Mesendoderm (in vitro differentiated cells): ENCODE results near the gene CAPG.
A peak's percentile ranks its signal among the peaks of the same experiment; 100 is the strongest.
"Not testable (repeated sequence)": the region's sequence is repeated elsewhere in the genome, so short reads cannot be mapped to it uniquely, and the experiment has no call there.

Source experiments
- DNase-seq: peaks from one replicate; pipeline ENCODE4 v3.0.0; 2013
- H2AK5ac ChIP-seq: 2 replicates; pipeline ENCODE4 v1.6.1; 2013; ENCODE audit warnings: low read length, inconsistent platforms
- H2BK120ac ChIP-seq: 2 replicates; pipeline ENCODE4 v1.6.1; 2013; ENCODE audit warnings: low read depth, mild to moderate bottlenecking, low read length, moderate library complexity, mixed read lengths
- H2BK15ac ChIP-seq: replicated peaks from 2 replicates; pipeline ENCODE4 v1.6.1; 2013; ENCODE audit warnings: low read depth, mild to moderate bottlenecking, moderate library complexity
- H2BK5ac ChIP-seq: 2 replicates; pipeline ENCODE4 v1.6.1; 2013; ENCODE audit warnings: low read length, inconsistent platforms
- H3K18ac ChIP-seq: 2 replicates; pipeline ENCODE4 v1.6.1; 2013; ENCODE audit warnings: mild to moderate bottlenecking, low read length, mixed read lengths
- H3K23ac ChIP-seq: one replicate; pipeline ENCODE4 v1.6.1; 2013; ENCODE audit warnings: low read length
- H3K27ac ChIP-seq: 2 replicates; pipeline ENCODE4 v1.5.1; 2013; ENCODE audit warnings: low read depth, mild to moderate bottlenecking, inconsistent platforms, low read length, moderate library complexity
- H3K27me3 ChIP-seq: 2 replicates; pipeline ENCODE4 v1.6.1; 2013; ENCODE audit warnings: low read length, control low read depth, mild to moderate bottlenecking, inconsistent platforms; ENCODE audit not compliant: insufficient read depth, poor library complexity
- H3K36me3 ChIP-seq: 2 replicates; pipeline ENCODE4 v1.6.1; 2013; ENCODE audit warnings: low read length, inconsistent platforms; ENCODE audit not compliant: control insufficient read depth, insufficient read depth
- H3K4ac ChIP-seq: one replicate; pipeline ENCODE4 v1.6.1; 2013; ENCODE audit warnings: low read depth, mild to moderate bottlenecking, low read length, moderate library complexity
- H3K4me1 ChIP-seq: 2 replicates; pipeline ENCODE4 v1.6.1; 2013; ENCODE audit warnings: low read depth, low read length, inconsistent platforms; ENCODE audit not compliant: control insufficient read depth
- H3K4me2 ChIP-seq: 2 replicates; pipeline ENCODE4 v1.6.1; 2013; ENCODE audit warnings: low read length
- H3K4me3 ChIP-seq: 2 replicates; pipeline ENCODE4 v1.5.1; 2013; ENCODE audit warnings: mild to moderate bottlenecking, low read length
- H3K56ac ChIP-seq: one replicate; pipeline ENCODE4 v1.6.1; 2013; ENCODE audit warnings: low read length
- H3K79me1 ChIP-seq: 2 replicates; pipeline ENCODE4 v1.6.1; 2013; ENCODE audit warnings: low read length, inconsistent platforms
- H3K79me2 ChIP-seq: 2 replicates; pipeline ENCODE4 v1.6.1; 2013; ENCODE audit warnings: mild to moderate bottlenecking, low read length; ENCODE audit not compliant: control insufficient read depth, insufficient read depth
- H3K9ac ChIP-seq: 2 replicates; pipeline ENCODE4 v1.6.1; 2013; ENCODE audit warnings: low read length, inconsistent platforms
- H4K5ac ChIP-seq: one replicate; pipeline ENCODE4 v1.6.1; 2013; ENCODE audit warnings: low read length
- H4K8ac ChIP-seq: one replicate; pipeline ENCODE4 v1.6.1; 2013; ENCODE audit warnings: low read depth, mild to moderate bottlenecking, control low read depth, low read length, moderate library complexity
- WGBS: extraction: QIAGEN DNeasy Blood & Tissue Kit; methylation state at CpG from one replicate; pipeline ENCODE4 v1.1.7; 2013; ENCODE audit warnings: low lambda C conversion rate, missing lambda C conversion rate; ENCODE audit not compliant: insufficient coverage; ENCODE audit errors: extremely low coverage; 5-methylcytosine and 5-hydroxymethylcytosine counted together

The CAPG gene

GRCh38 chr2:85387754-85388153, 22.4 kb downstream of the CAPG start:
- no peak overlapping the region for H3K4me3 ChIP-seq
- H3K4me1 ChIP-seq: peaks cover 9% of the 10 kb centered on the region
- no peak overlapping the region for H2BK15ac ChIP-seq
- H3K9ac ChIP-seq: no peak overlapping the region
- H3K27ac ChIP-seq: no peak overlapping the region
- H3K4me2 ChIP-seq: no peak overlapping the region
- no peak overlapping the region for H3K56ac ChIP-seq
- WGBS: no CpG with 5 or more reads among the region's 2 CpGs
- H3K79me2 ChIP-seq: no peaks in the 10 kb centered on the region
- no peak for DNase-seq
- no peak overlapping the region for H2AK5ac ChIP-seq
- no peaks in the 10 kb centered on the region for H3K27me3 ChIP-seq
- no peak overlapping the region for H2BK5ac ChIP-seq
- no peak overlapping the region for H4K5ac ChIP-seq
- no peak overlapping the region for H3K18ac ChIP-seq
- no peak overlapping the region for H3K4ac ChIP-seq
- no peaks in the 10 kb centered on the region for H3K79me1 ChIP-seq
- no peak overlapping the region for H3K23ac ChIP-seq
- no peak overlapping the region for H4K8ac ChIP-seq
- no peaks in the 10 kb centered on the region for H3K36me3 ChIP-seq
- no peak overlapping the region for H2BK120ac ChIP-seq

- Histone ChIP-seq H2BK15ac (no peak overlapping the region), H3K18ac (peak overlapping the region; percentile 16), H4K8ac (no peak overlapping the region), H3K79me2 (no peaks in the 10 kb centered on the region), H3K23ac (no peak overlapping the region), H3K27ac (peak overlapping the region; percentile 55), H3K36me3 (no peaks in the 10 kb centered on the region), H3K79me1 (no peaks in the 10 kb centered on the region), H3K56ac (peak overlapping the region; percentile 52), H3K4ac (peak overlapping the region; percentile 25), H3K4me2 (no peak overlapping the region), H2BK5ac (no peak overlapping the region), H3K4me1 (peaks cover 9% of the 10 kb centered on the region), H3K9ac (peak overlapping the region; percentile 28), H2AK5ac (no peak overlapping the region), H2BK120ac (no peak overlapping the region), H3K4me3 (no peak overlapping the region), H4K5ac (no peak overlapping the region), H3K27me3 (no peaks in the 10 kb centered on the region)
- DNase-seq: peak; percentile 16
- WGBS: no CpG with 5 or more reads among the region's 2 CpGs
Observed at GRCh38 chr2:85385746-85386145, 24.4 kb downstream of the CAPG start.

GRCh38 chr2:85383850-85384249, 26.3 kb downstream of the CAPG start:
- H2BK15ac ChIP-seq: no peak overlapping the region
- no peaks in the 10 kb centered on the region for H3K36me3 ChIP-seq
- no peak overlapping the region for H3K4ac ChIP-seq
- H3K27ac ChIP-seq: no peak overlapping the region
- H3K9ac ChIP-seq: no peak overlapping the region
- no CpG with 5 or more reads among the region's 4 CpGs for WGBS
- H4K8ac ChIP-seq: no peak overlapping the region
- H3K27me3 ChIP-seq: no peaks in the 10 kb centered on the region
- H3K23ac ChIP-seq: no peak overlapping the region
- H2BK120ac ChIP-seq: no peak overlapping the region
- no peak overlapping the region for H2AK5ac ChIP-seq
- no peak overlapping the region for H2BK5ac ChIP-seq
- H3K79me2 ChIP-seq: no peaks in the 10 kb centered on the region
- H3K79me1 ChIP-seq: no peaks in the 10 kb centered on the region
- H3K4me1 ChIP-seq: peaks cover 9% of the 10 kb centered on the region
- H3K4me3 ChIP-seq: no peak overlapping the region
- peak; percentile 52 for DNase-seq
- H4K5ac ChIP-seq: no peak overlapping the region
- no peak overlapping the region for H3K4me2 ChIP-seq
- H3K18ac ChIP-seq: no peak overlapping the region
- H3K56ac ChIP-seq: no peak overlapping the region

DNA sequence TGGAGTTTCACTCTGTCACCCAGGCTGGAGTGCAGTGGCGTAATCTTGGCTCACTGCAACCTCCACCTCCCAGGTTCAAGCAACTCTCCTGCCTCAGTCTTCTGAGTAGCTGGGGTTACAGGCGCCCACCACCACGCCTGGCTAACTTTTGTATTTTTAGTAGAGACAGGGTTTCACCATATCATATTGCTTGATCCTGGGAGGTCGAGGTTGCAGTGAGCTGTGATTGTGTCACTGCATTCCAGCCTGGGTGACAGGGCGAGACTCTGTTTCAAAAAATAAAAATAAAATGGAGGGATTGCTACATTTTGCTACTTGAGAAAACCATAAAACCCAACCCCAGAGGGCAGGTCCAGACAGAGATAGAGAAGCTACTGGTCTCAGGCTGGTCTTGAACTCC, 27.0 kb downstream of the CAPG start:
- not testable (repeated sequence) for H3K4me1 ChIP-seq, H3K36me3 ChIP-seq, H2BK120ac ChIP-seq, H3K4me3 ChIP-seq, H3K27me3 ChIP-seq, H4K8ac ChIP-seq, H3K79me1 ChIP-seq, H3K9ac ChIP-seq, H2AK5ac ChIP-seq, H3K4ac ChIP-seq, H3K27ac ChIP-seq, H2BK5ac ChIP-seq, H3K56ac ChIP-seq, H3K23ac ChIP-seq, H3K18ac ChIP-seq, H2BK15ac ChIP-seq, H3K79me2 ChIP-seq, DNase-seq, H3K4me2 ChIP-seq, H4K5ac ChIP-seq
- no CpG with 5 or more reads among the region's 5 CpGs for WGBS

- no CpG with 5 or more reads among the region's 1 CpG for WGBS
- Histone ChIP-seq H3K79me2 (no peaks in the 10 kb centered on the region), H3K18ac (no peak overlapping the region)
Observed at GRCh38 chr2:85380048-85380447, 30.1 kb downstream of the CAPG start.

DNA sequence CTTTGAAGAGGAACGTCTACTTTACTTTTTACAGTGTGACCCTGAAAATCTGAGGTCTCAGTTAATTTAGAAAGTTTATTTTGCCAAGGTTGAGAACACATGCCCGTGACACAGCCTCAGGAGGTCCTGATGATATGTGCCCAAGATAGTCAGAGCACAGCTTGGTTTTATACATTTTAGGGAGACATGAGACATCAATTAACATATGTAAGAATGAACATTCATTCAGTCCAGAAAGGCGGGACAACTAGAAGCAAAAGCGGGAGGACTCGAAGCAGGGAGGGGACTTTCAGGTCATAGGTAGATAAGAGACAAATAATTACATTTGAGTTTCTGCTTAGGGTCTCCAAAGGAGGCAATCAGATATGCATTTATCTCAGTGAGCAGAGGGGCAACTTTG, 31.9 kb downstream of the CAPG start:
- no peak for DNase-seq
- no peak overlapping the region for H3K23ac ChIP-seq
- H3K4me1 ChIP-seq: no peaks in the 10 kb centered on the region
- no peak overlapping the region for H2AK5ac ChIP-seq
- H3K4me2 ChIP-seq: no peak overlapping the region
- H3K79me2 ChIP-seq: no peaks in the 10 kb centered on the region
- no peaks in the 10 kb centered on the region for H3K36me3 ChIP-seq
- no peak overlapping the region for H4K8ac ChIP-seq
- no peak overlapping the region for H2BK15ac ChIP-seq
- H3K9ac ChIP-seq: no peak overlapping the region
- H3K4me3 ChIP-seq: no peak overlapping the region
- H2BK5ac ChIP-seq: no peak overlapping the region
- WGBS: no CpG with 5 or more reads among the region's 5 CpGs
- H3K27ac ChIP-seq: no peak overlapping the region
- no peaks in the 10 kb centered on the region for H3K27me3 ChIP-seq
- H3K79me1 ChIP-seq: no peaks in the 10 kb centered on the region
- no peak overlapping the region for H3K18ac ChIP-seq
- H3K4ac ChIP-seq: no peak overlapping the region
- H4K5ac ChIP-seq: no peak overlapping the region
- no peak overlapping the region for H3K56ac ChIP-seq
- H2BK120ac ChIP-seq: no peak overlapping the region

More at GRCh38 chr2:85380048-85380447, 30.1 kb downstream of the CAPG start:
- no peaks in the 10 kb centered on the region for H3K79me1 ChIP-seq
- no peak overlapping the region for H2AK5ac ChIP-seq
- H3K23ac ChIP-seq: no peak overlapping the region
- H4K8ac ChIP-seq: no peak overlapping the region
- no peak overlapping the region for H3K4ac ChIP-seq
- no peaks in the 10 kb centered on the region for H3K36me3 ChIP-seq
- H3K9ac ChIP-seq: no peak overlapping the region
- H3K4me3 ChIP-seq: no peak overlapping the region
- H3K56ac ChIP-seq: no peak overlapping the region
- H2BK15ac ChIP-seq: no peak overlapping the region
- H3K4me2 ChIP-seq: no peak overlapping the region
- peak; percentile 31 for DNase-seq
- no peak overlapping the region for H2BK120ac ChIP-seq
- no peaks in the 10 kb centered on the region for H3K27me3 ChIP-seq
- no peak overlapping the region for H3K27ac ChIP-seq
- peaks cover 4% of the 10 kb centered on the region for H3K4me1 ChIP-seq
- H2BK5ac ChIP-seq: no peak overlapping the region
- no peak overlapping the region for H4K5ac ChIP-seq
